M059J (cell line): Measurements from ENCODE around the gene CD33. TPM values are rescaled to one million over a fixed set of nuclear protein-coding genes. Genes with fewer than 3 reads are reported as not detected.

Source experiments
- DNase-seq: peaks from one replicate; pipeline ENCODE4 v3.0.0-alpha.2; 2012; ENCODE audit warnings: low read depth
- total RNA-seq: library from RNA; depleted of rRNA; stranded (reverse); fragments of >200 nt; shearing (Covaris generic); gene quantifications from 2 replicates; pipeline ENCODE4 v1.2.3, GENCODE V29; 2014

CD33 gene
- total RNA-seq, 1 experiment from 2014 or later: 4.6 TPM

- no peak for DNase-seq
These were observed 14.6 kb upstream of the CD33 start for GRCh38 chr19:51210191-51210784.

DNA sequence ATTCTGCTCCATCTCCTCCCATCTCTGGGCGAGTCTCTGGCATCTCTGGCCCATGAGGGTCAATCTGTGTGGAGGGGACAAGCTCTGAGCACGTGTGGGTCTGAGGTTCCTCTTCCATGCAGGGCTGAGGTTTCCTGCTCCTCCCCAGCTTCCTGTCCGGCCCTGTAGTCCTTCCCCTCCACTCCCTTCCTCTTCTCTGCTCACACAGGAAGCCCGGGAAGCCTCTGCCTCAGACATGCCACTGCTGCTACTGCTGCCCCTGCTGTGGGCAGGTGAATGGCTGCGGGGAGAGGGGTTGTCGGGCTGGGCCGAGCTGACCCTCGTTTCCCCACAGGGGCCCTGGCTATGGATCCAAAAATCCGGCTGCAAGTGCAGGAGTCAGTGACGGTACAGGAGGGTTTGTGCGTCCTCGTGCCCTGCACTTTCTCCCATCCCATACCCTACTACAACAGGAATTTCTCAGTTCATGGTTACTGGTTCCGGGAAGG is 14.0 kb upstream of the CD33 start:
- peak; percentile 7 for DNase-seq

GRCh38 chr19:51211833-51212232 is 13.0 kb upstream of the CD33 start:
- DNase-seq: no peak

GRCh38 chr19:51219307-51219706 is 5.6 kb upstream of the CD33 start:
- no peak for DNase-seq

- DNase-seq: no peak
These were observed 4.9 kb upstream of the CD33 start for GRCh38 chr19:51219971-51220370.

DNA sequence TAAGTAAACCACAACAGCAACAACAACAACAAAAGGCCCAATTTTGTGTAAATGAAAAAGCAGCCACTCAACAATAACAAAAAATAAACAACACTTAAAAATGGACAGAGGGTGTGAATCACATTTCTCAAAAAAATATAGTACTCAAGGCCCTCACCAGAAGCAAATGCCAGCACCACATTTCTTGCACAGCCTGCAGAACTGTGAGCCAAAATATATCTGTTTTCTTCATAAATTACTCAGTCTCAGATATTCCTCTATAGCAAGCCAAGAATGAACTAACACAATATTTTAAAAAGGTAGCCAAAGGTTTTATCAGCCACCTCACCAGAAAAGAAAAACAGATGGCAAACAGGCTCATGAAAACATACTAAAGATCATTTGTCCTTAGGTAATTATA is 3.9 kb upstream of the CD33 start:
- no peak for DNase-seq

DNA sequence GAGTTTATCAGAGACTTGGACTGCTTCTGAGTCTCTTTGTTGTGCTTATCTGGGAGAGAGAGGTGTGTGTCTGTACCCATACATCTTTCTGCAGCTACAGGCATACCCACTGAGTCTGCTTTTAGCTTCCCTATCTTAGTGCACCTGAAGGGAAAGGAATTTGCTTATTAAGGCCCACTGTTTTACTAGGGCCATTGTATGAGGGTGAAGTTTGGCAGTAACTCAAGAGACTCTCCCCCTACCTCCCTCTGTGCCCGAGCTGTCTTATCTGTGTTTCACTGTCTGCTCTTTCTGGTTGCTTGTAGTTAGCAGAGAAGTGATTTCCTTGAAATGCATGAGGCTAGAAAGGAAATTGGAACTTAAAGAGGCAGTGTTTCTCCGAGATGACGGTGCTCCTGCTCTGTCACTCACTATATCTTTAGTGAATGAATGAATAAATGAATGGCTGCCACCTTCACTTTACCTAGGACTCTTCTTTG is 678 bp upstream of the CD33 start:
- DNase-seq: no peak

GRCh38 chr19:51226067-51226466 is 1.2 kb downstream of the CD33 start:
- no peak for DNase-seq

DNA sequence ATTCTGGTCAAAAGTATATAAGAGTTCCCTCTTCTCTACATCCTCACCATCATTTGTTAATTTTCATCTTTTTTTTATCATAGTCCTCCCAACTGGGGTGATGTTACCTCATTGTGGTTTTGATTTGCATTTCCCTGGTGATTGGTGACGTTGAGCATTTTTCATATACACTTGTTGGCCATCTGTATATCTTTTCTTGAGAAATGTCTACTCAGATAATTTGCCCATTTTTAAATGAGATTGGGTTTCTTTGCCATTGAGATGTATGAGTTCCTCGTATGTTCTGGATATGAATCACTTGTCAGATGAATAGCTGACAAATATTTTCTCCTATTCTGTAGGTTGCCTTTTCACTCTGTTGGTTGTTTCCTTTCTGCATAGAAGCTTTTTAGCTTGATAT is 2.4 kb downstream of the CD33 start:
- DNase-seq: no peak

GRCh38 chr19:51227966-51228365 is 3.1 kb downstream of the CD33 start:
- no peak for DNase-seq

GRCh38 chr19:51240866-51241265 is 16.0 kb downstream of the CD33 start:
- no peak for DNase-seq

GRCh38 chr19:51242881-51243630 is 18.2 kb downstream of the CD33 start:
- no peak for DNase-seq

- peak; percentile 43 for DNase-seq
These were observed 21.3 kb downstream of the CD33 start for GRCh38 chr19:51246164-51246552.

- no peak for DNase-seq
These were observed 23.2 kb downstream of the CD33 start for GRCh38 chr19:51247972-51248590.

DNA sequence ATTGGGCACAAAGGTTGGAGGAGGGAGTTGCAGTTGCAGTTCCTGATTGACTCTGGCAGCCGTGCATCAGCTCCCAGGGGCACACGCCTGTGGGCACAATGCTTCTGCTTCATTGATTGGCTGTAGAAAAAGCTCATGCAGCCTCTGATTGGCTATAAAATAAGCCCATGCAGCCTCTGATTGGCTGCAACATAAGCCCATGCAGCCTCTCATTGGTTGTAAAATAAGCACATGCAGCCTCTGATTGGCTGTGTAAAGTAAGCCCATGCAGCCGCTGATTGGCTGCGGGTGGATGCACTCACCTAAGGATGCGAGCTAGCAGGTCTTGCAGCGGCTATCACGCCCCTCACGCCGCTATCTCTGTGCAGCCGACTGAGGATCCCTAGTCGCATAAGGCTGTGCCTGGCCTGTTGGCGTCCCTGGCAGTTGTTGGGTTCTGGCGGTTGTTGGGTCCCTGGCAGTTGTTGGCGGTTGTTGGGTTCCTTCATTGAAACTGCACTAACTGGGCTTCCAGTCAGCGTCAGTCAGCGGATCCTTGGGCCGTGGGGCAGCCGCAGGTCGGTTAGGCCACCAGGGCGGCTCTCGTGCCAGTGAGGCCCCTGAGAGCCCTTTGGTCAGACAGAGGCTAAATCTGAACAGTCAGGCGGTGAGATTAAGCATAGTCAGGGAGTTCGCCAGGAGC is 26.0 kb downstream of the CD33 start, which contains the start of gene SIGLECL1:
SIGLECL1 (plus strand) TSS at position 295 of the 682 bp plus-strand sequence. CDS start 12,993 bp downstream, outside the sequence.
- no peak for DNase-seq

- peak; percentile 58 for DNase-seq
These were observed 26.6 kb downstream of the CD33 start for GRCh38 chr19:51251468-51251820.

GRCh38 chr19:51252306-51253079 is 27.6 kb downstream of the CD33 start:
- DNase-seq: no peak

DNA sequence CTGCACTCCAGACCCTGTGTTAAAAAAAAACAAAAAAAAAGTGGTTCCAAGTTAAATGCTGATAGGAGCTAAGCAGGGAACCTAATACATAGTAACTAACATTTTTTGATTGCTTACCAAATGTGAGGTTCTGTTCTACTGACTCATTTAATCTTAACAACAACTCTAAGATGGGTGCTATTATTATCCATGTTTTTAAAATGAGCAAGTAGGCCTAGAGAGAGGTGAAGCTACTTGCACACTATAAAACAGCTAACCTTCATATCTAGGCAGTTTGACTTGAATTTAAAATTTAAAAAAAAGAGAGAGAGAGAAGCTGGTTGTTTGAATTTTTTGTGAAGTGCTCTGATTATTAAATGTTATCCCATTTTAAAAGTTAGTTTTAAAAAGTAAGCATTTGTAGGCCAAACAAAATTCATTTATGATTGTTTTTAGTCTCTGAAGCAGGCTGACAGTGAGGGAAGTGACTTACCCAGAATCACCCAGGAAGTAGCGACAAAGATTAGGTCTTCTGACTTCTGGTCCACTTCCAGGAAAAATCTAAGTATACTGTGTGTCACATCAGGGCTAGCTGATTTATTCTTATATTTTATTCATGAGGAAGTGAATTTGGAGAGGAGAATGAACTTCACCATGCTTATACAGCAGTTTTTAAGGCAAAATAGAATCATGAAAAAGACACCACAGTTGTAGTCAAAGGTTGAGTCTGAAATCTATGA is 28.4 kb downstream of the CD33 start:
- no peak for DNase-seq

DNA sequence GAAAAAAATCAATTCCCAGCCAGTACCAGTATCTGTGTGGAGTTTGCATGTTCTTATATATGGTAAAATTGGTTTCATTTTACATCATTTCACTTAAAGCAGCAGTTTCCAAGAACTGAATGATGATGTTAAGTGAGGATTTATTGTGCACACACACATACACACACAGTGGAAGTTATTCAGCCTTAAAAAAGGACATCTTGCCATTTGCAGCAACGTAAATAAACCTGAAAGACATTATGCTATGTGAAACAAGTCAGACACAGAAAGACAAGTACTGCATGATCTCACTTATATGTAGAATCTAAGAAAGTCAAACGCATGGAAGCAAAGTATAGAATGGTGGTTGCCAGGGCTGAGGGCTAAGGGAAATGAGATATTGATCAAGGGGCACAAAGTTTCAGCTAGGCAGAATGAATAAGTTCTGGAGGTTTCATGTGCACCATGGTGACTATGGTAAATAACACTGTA is 31.3 kb downstream of the CD33 start:
- no peak for DNase-seq

GRCh38 chr19:51257471-51257870 is 32.6 kb downstream of the CD33 start:
- no peak for DNase-seq
